Activated CD4-positive, alpha-beta memory T cell treated with anti-CD3 and anti-CD28 coated beads for 36 hours (primary cell): Measurements from ENCODE around the gene KDM4C. TPM values are rescaled to one million over a fixed set of nuclear protein-coding genes. Genes with fewer than 3 reads are reported as not detected.

Source experiments
- CTCF ChIA-PET: fragments of 350-600 bp; sonication (Branson Sonifier 250); formaldehyde crosslinking; loops from one replicate; lab custom pipeline; 2021; ENCODE audit warnings: antibody characterized with exemption, inconsistent platforms; lab: Charles Lee
- POLR2A ChIA-PET: fragments of 350-600 bp; sonication (Branson Sonifier 250); formaldehyde crosslinking; loops from one replicate; lab custom pipeline; 2021; ENCODE audit warnings: antibody characterized with exemption; lab: Charles Lee
- DNase-seq: peaks from one replicate; pipeline ENCODE4 v3.0.0-alpha.2; 2020
- H3K27ac Mint-ChIP-seq: one replicate; pipeline ENCODE4 v1.8.0; 2021; ENCODE audit warnings: mixed read lengths
- H3K27me3 Mint-ChIP-seq: one replicate; pipeline ENCODE4 v1.8.0; 2021; ENCODE audit warnings: mixed read lengths
- H3K36me3 Mint-ChIP-seq: one replicate; pipeline ENCODE4 v1.8.0; 2021; ENCODE audit warnings: mixed read lengths
- H3K4me1 Mint-ChIP-seq: one replicate; pipeline ENCODE4 v1.8.0; 2021; ENCODE audit warnings: low read depth, mixed read lengths
- H3K4me3 Mint-ChIP-seq: one replicate; pipeline ENCODE4 v1.8.0; 2021; ENCODE audit warnings: mild to moderate bottlenecking, mixed read lengths
- H3K9me3 Mint-ChIP-seq: one replicate; pipeline ENCODE4 v1.8.0; 2021; ENCODE audit warnings: mixed read lengths
- intact Hi-C: fragments of 100-400 bp; cut with micrococcal nuclease; formaldehyde crosslinking; loops from one replicate; pipeline ENCODE4 v1.15.1; 2023
- total RNA-seq, 2 experiments: library from RNA; stranded (reverse); gene quantifications; one replicate each; pipeline ENCODE4 v1.2.3, GENCODE V29; 2021

Gene KDM4C
- total RNA-seq, 2 experiments from 2014 or later, result 26.2 to 28.8 TPM

DNA sequence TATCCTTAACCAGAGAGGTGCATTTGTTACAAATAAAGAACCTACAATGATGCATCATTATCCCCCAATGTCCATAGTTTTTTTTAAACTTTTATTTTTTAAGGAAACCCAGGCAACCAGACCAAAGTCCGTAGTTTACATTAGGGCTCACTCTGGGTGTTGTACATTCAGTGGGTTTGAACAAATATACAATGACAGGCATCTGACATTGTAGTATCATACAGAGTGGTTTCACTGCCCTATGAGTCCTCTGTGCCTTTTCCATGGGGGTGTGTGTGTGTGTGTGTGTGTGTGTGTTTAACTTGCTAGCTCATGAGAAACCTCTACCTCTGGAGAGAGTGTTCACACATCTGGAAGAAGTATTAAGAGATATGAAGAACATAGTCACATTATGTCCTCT is 141.5 kb downstream of the KDM4C start:
- no peak overlapping the region for H3K4me3 Mint-ChIP-seq
- H3K27me3 Mint-ChIP-seq, result no peaks in the 10 kb centered on the region
- H3K9me3 Mint-ChIP-seq, result no peaks in the 10 kb centered on the region
- intact Hi-C loops, result loop anchor here (5.0 kb wide), 1 partner anchor 217 kb away; no protein-coding TSS in a partner anchor
- DNase-seq, result no peak
- CTCF ChIA-PET, result no interaction called here
- POLR2A ChIA-PET, result no interaction called here
- H3K4me1 Mint-ChIP-seq, result peaks cover 33% of the 10 kb centered on the region
- H3K27ac Mint-ChIP-seq, result no peak overlapping the region
- H3K36me3 Mint-ChIP-seq, result peaks cover 7% of the 10 kb centered on the region

DNA sequence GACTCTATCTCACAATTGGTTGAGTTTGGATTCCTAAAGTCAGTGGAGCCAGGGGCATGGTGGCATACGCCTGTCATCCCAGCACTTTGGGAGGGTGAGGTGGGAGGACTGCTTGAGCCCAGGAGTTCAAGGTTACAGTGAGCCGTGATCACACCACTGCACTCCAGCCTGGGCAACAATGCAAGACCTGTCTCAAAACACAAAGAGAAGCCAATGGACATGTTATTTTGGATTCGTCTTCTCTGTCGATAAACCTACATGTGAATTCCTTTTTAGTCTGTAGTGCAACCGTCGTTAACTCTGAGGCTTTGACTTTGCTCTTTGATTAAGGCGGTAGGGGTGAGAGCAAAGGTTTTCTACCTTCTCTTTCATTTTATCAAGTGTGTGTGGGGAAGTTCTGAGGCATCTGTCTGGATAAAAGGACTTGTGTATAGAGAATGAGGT is 142.7 kb downstream of the KDM4C start:
- no peaks in the 10 kb centered on the region for H3K9me3 Mint-ChIP-seq
- H3K27ac Mint-ChIP-seq, result no peak overlapping the region
- no peak overlapping the region for H3K4me3 Mint-ChIP-seq
- no peak for DNase-seq
- H3K4me1 Mint-ChIP-seq, result peaks cover 24% of the 10 kb centered on the region
- intact Hi-C loops, result no loop called here
- POLR2A ChIA-PET, result no interaction called here
- H3K27me3 Mint-ChIP-seq, result no peaks in the 10 kb centered on the region
- CTCF ChIA-PET, result no interaction called here
- peaks cover 5% of the 10 kb centered on the region for H3K36me3 Mint-ChIP-seq

DNA sequence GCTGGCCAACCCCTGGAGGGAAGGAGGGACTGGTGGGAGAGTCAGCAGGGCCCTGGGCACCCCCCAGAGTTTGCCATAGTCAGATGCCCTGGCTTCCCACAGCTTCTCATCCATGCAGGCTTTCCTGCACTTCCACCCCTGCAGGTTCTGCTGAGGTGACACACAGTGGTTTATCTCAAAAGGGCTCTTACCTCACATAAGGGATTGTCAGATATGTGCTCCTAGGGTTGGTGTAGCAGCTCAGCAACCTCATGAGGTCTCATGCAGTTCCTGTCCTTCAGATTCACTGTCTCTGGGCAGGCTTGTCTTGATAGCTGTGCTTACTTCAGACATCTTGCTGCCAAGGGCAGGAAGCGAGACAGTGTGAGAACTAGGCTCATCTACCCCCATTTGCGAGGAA is 143.4 kb downstream of the KDM4C start:
- no peaks in the 10 kb centered on the region for H3K27me3 Mint-ChIP-seq
- H3K4me3 Mint-ChIP-seq, result no peak overlapping the region
- DNase-seq, result no peak
- no peaks in the 10 kb centered on the region for H3K9me3 Mint-ChIP-seq
- no peak overlapping the region for H3K27ac Mint-ChIP-seq
- CTCF ChIA-PET, result interaction anchor here (0.6 kb wide), 1 partner anchor 1066 kb away, joined by 4 read pairs; no protein-coding TSS in a partner anchor
- peaks cover 6% of the 10 kb centered on the region for H3K36me3 Mint-ChIP-seq
- POLR2A ChIA-PET, result no interaction called here
- peaks cover 24% of the 10 kb centered on the region for H3K4me1 Mint-ChIP-seq
- intact Hi-C loops, result no loop called here

DNA sequence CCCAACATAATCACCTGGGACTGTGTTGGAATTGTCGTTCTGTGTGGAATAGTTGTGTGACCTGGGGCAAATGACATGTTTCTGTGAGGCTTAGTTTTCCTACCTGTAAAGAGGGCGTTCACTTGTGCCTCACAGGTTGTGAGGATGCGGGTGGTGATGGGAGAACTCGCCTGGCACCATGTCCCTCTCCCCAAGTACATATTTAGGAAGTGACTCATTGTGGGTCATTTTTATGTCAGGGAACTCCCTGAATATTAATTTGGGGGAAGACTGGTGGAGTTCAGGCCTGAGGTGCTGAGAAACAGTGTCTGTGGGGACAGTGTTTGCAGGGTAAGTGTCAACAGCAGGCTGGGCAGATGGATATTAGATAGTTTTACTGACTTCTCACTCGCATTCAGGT is 144.7 kb downstream of the KDM4C start:
- intact Hi-C loops, result no loop called here
- Mint-ChIP-seq H3K27me3 (no peaks in the 10 kb centered on the region), H3K4me1 (peaks cover 14% of the 10 kb centered on the region), H3K27ac (no peak overlapping the region), H3K9me3 (no peaks in the 10 kb centered on the region), H3K36me3 (peaks cover 6% of the 10 kb centered on the region), H3K4me3 (no peak overlapping the region)
- POLR2A ChIA-PET, result no interaction called here
- CTCF ChIA-PET, result no interaction called here
- no peak for DNase-seq

DNA sequence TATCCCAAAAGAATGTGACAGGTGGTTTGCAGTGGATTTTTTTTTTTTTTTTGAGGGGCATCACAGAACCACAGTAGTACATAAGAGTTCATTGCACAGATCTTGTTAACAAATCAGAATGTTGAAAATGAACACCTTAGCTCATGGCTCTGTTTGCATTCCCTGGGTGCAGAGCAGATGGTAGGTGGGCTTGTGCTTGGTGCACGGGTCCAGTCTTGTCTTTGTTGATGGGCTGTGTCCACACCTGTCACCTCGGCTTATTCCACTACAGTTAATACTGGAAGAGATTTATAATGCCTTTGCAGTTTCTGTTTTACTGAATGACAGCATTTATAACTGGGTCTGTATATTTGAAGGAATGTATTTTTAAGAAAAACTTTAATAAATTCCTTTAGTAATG is 146.6 kb downstream of the KDM4C start:
- Mint-ChIP-seq H3K4me1 (peaks cover 11% of the 10 kb centered on the region), H3K27me3 (no peaks in the 10 kb centered on the region), H3K27ac (no peak overlapping the region), H3K9me3 (no peaks in the 10 kb centered on the region), H3K36me3 (peaks cover 3% of the 10 kb centered on the region), H3K4me3 (no peak overlapping the region)
- no peak for DNase-seq
- intact Hi-C loops, result no loop called here
- CTCF ChIA-PET, result no interaction called here
- POLR2A ChIA-PET, result no interaction called here

GRCh38 chr9:6905850-6906375 is 148.1 kb downstream of the KDM4C start:
- DNase-seq, result no peak
- Mint-ChIP-seq H3K4me3 (no peak overlapping the region), H3K27me3 (no peaks in the 10 kb centered on the region), H3K36me3 (peaks cover 3% of the 10 kb centered on the region), H3K4me1 (peaks cover 17% of the 10 kb centered on the region), H3K9me3 (no peaks in the 10 kb centered on the region), H3K27ac (no peak overlapping the region)
- intact Hi-C loops, result no loop called here
- ChIA-PET POLR2A (no interaction called here), CTCF (no interaction called here)

DNA sequence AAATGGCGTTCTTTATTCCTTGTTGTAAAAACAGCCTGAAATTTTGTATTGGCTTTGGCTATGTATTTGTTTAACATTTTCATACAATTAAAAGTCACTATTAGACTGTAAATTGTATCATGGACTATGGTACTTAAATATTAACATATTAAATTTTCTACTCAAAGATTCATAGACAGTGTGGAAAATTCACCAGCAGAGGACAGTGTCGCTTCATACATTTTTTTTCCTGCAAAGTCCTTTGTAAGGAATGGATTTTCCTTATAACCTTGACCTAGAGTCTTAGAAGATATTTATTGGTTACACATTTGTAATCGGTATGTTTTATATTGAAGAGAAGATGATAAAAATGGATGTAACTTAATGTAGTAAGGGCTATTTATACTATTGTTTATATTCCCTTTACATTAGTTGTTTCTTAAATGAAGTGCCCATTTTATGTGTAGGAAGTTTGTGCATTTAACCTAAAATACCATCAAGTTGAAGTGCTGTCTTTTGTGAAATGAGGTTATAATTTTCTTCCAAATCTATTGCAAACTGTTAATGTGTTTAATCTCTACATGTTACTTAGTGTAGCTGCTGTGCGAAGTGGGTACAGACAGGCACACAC is 150.1 kb downstream of the KDM4C start:
- Mint-ChIP-seq H3K36me3 (peaks cover 2% of the 10 kb centered on the region), H3K4me1 (peaks cover 6% of the 10 kb centered on the region), H3K27ac (no peak overlapping the region), H3K4me3 (no peak overlapping the region), H3K27me3 (no peaks in the 10 kb centered on the region), H3K9me3 (no peaks in the 10 kb centered on the region)
- no peak for DNase-seq
- POLR2A ChIA-PET, result no interaction called here
- CTCF ChIA-PET, result no interaction called here
- intact Hi-C loops, result no loop called here

- CTCF ChIA-PET, result interaction anchor here (0.7 to 1.4 kb wide), 4 partner anchors 11 to 92 kb away, joined by 3 to 4 read pairs (median 3); no protein-coding TSS in a partner anchor
- H3K27ac Mint-ChIP-seq, result no peak overlapping the region
- intact Hi-C loops, result no loop called here
- peaks cover 6% of the 10 kb centered on the region for H3K4me1 Mint-ChIP-seq
- POLR2A ChIA-PET, result no interaction called here
- H3K9me3 Mint-ChIP-seq, result no peaks in the 10 kb centered on the region
- DNase-seq, result no peak
- no peaks in the 10 kb centered on the region for H3K27me3 Mint-ChIP-seq
- H3K36me3 Mint-ChIP-seq, result peaks cover 2% of the 10 kb centered on the region
- H3K4me3 Mint-ChIP-seq, result no peak overlapping the region
These were observed 151.4 kb downstream of the KDM4C start for GRCh38 chr9:6909181-6909580.

- Mint-ChIP-seq H3K4me1 (peaks cover 6% of the 10 kb centered on the region), H3K36me3 (peaks cover 2% of the 10 kb centered on the region), H3K9me3 (no peaks in the 10 kb centered on the region), H3K4me3 (no peak overlapping the region), H3K27me3 (no peaks in the 10 kb centered on the region), H3K27ac (no peak overlapping the region)
- intact Hi-C loops, result no loop called here
- no peak for DNase-seq
- ChIA-PET POLR2A (no interaction called here), CTCF (interaction anchor here (0.9 to 1.4 kb wide), 3 partner anchors 11 to 92 kb away, joined by 3 to 4 read pairs (median 3); no protein-coding TSS in a partner anchor)
These were observed 152.3 kb downstream of the KDM4C start for GRCh38 chr9:6910032-6910431.

DNA sequence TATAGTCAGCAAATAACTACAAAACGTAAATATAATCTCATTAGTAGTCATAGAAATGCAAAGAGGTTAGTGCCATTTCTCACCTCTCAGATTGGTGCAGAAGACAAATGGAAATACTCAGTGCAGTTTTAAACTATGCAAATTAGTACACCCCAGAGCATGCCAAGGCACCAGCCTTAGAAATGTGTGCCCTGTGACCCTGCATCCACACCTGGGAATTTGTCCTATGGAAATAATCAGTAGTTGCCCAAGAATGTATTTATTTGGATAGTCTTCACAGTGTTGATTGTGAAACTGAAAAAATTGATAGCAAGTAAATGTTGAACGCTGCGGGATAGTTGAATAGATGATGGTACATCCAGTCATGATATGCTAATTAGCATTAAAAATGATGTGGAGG is 152.7 kb downstream of the KDM4C start:
- Mint-ChIP-seq H3K27me3 (no peaks in the 10 kb centered on the region), H3K9me3 (no peaks in the 10 kb centered on the region), H3K27ac (no peak overlapping the region), H3K4me1 (peaks cover 6% of the 10 kb centered on the region), H3K36me3 (peaks cover under 1% of the 10 kb centered on the region), H3K4me3 (no peak overlapping the region)
- ChIA-PET POLR2A (no interaction called here), CTCF (interaction anchor here (1.4 to 1.5 kb wide), 2 partner anchors 91 to 324 kb away, joined by 4 read pairs; no protein-coding TSS in a partner anchor)
- intact Hi-C loops, result no loop called here
- no peak for DNase-seq

DNA sequence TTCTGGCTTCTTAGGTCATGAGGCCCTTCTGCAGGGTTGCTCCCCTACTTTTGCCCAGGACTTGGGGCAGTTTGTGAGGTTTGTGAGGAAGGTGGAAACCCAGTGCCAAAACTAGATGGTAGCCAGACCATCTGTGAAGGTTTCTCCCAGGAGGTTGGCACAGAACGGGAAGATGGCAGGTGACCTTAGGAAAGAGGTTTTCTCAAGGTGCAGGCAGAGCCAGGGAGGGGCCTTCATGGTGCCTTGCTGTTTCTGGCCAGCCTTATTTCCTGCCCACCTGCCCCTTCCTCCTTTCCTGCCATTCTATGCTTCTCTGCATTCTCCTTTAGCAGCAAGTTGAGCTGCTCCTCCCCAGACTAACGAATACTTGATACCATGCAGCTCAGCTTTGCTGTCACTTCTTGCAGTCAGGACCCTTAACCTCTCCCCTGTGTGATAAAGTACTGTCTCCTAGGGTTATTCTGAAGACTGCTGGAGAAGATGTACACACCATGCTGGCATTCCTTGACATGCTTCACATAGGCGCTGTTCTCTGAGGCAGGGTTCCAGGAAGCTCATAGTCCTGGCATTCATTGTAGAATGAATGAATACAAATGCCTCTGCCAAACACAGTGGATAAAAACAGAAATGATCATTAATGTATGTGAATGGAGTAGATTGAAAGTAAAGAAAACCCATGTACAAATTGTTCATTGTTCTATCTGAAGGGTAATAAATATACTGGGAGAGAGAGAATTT is 154.3 kb downstream of the KDM4C start:
- Mint-ChIP-seq H3K9me3 (no peaks in the 10 kb centered on the region), H3K36me3 (no peaks in the 10 kb centered on the region), H3K27ac (no peak overlapping the region), H3K27me3 (no peaks in the 10 kb centered on the region), H3K4me1 (peaks cover 12% of the 10 kb centered on the region), H3K4me3 (no peak overlapping the region)
- POLR2A ChIA-PET, result no interaction called here
- CTCF ChIA-PET, result interaction anchor here (0.9 to 1.5 kb wide), 3 partner anchors 85 to 483 kb away, joined by 3 to 4 read pairs (median 4); no protein-coding TSS in a partner anchor
- no peak for DNase-seq
- intact Hi-C loops, result no loop called here

GRCh38 chr9:6915635-6916034 is 157.9 kb downstream of the KDM4C start:
- no peak overlapping the region for H3K4me3 Mint-ChIP-seq
- no peaks in the 10 kb centered on the region for H3K9me3 Mint-ChIP-seq
- DNase-seq, result no peak
- POLR2A ChIA-PET, result no interaction called here
- H3K36me3 Mint-ChIP-seq, result peaks cover 9% of the 10 kb centered on the region
- peaks cover 24% of the 10 kb centered on the region for H3K4me1 Mint-ChIP-seq
- CTCF ChIA-PET, result no interaction called here
- no peaks in the 10 kb centered on the region for H3K27me3 Mint-ChIP-seq
- no peak overlapping the region for H3K27ac Mint-ChIP-seq
- intact Hi-C loops, result no loop called here
